Kidney epithelial cell (primary cell): Measurements from ENCODE around the gene LONRF2. TPM values are rescaled to one million over a fixed set of nuclear protein-coding genes. Genes with fewer than 3 reads are reported as not detected.

Experiments
- DNase-seq: peaks from one replicate; pipeline ENCODE4 v3.0.0-alpha.2; 2010; ENCODE audit warnings: low read depth
- H3K27me3 ChIP-seq: 2 replicates; pipeline ENCODE4 v1.6.0; 2011; ENCODE audit warnings: low read length; ENCODE audit not compliant: control insufficient read depth, insufficient read depth
- H3K36me3 ChIP-seq: 2 replicates; pipeline ENCODE4 v1.5.1; 2011; ENCODE audit warnings: low read length; ENCODE audit not compliant: control insufficient read depth, insufficient read depth
- H3K4me3 ChIP-seq: 2 replicates; pipeline ENCODE4 v1.5.1; 2011; ENCODE audit warnings: low read depth, mild to moderate bottlenecking, control low read depth, low read length
- total RNA-seq: library from RNA; depleted of rRNA; stranded (reverse); fragments of >200 nt; gene quantifications from 2 replicates; pipeline ENCODE4 v1.2.3, GENCODE V29; 2015
- TF ChIP-seq, protein P1 (sequence below): IDR thresholded peaks from 2 replicates; pipeline ENCODE4 v1.5.1; 2011; ENCODE audit warnings: mild to moderate bottlenecking, moderate library complexity, low read length, control low read depth, inconsistent platforms; ENCODE audit not compliant: insufficient read depth, poor library complexity, severe bottlenecking

LONRF2 gene
- total RNA-seq, 1 donor from 2014 or later = 3.3 TPM

DNA sequence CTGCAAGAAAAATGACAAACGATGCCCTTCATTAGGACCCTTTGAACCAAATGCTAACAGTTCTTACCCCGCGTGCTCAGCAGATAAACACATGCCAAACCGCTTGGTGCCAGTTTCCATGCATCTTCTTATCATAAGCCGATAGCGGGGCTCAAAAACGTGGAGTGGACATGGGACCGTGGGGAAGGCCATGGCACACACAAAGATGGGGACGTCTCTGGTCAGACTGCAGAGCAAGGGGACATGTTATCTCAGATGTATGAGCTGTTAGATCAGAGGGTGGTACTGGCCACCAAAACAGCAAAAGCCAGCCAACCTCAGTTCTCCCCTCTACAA, 28.2 kb downstream of the LONRF2 start:
- no peak for DNase-seq
- Histone ChIP-seq H3K36me3 (no peaks in the 10 kb centered on the region), H3K27me3 (no peaks in the 10 kb centered on the region), H3K4me3 (no peak overlapping the region)
- TF ChIP-seq, protein P1, sequence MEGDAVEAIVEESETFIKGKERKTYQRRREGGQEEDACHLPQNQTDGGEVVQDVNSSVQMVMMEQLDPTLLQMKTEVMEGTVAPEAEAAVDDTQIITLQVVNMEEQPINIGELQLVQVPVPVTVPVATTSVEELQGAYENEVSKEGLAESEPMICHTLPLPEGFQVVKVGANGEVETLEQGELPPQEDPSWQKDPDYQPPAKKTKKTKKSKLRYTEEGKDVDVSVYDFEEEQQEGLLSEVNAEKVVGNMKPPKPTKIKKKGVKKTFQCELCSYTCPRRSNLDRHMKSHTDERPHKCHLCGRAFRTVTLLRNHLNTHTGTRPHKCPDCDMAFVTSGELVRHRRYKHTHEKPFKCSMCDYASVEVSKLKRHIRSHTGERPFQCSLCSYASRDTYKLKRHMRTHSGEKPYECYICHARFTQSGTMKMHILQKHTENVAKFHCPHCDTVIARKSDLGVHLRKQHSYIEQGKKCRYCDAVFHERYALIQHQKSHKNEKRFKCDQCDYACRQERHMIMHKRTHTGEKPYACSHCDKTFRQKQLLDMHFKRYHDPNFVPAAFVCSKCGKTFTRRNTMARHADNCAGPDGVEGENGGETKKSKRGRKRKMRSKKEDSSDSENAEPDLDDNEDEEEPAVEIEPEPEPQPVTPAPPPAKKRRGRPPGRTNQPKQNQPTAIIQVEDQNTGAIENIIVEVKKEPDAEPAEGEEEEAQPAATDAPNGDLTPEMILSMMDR = no peak

DNA sequence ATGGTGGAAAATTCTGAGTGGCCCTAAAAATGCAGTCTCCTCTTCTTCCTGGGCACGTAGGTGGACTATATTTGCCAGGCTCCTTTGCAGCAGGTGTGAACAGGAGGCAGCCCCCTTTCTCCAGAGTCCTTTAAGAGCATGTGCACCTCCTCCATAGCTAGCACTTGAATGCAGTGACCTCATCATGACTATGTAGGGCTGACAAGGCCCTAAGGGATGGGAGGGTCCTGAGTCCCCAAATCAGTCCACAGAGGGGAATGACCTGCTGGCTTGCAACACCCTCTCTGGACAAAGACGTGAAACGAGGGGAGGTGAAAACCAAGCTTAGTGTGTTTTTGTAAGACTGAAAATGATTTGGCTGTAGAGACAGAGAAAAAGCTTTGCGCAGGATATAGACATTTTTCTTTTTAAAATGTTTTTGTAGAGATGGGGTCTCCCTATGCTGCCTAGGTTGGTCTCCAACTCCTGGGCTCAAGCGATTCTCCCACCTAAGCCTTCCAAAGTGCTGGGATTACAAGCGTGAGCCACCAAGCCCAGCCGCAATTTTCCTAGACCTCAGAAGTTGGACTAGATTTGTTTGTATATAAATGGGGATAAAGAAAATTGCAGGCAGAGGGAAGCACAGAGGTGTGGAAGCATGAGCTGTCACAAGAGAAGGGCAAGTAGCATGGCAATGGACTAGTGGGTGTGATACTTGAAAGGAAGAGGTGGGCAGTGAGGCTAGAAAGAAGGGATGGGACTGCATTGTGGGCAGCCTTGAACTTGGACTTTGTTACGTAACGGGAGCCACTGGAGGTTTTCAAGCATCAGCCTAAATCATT, 28.8 kb downstream of the LONRF2 start:
- Histone ChIP-seq H3K36me3 (no peaks in the 10 kb centered on the region), H3K4me3 (no peak overlapping the region), H3K27me3 (no peaks in the 10 kb centered on the region)
- TF ChIP-seq, protein P1 = no peak
- DNase-seq = no peak

DNA sequence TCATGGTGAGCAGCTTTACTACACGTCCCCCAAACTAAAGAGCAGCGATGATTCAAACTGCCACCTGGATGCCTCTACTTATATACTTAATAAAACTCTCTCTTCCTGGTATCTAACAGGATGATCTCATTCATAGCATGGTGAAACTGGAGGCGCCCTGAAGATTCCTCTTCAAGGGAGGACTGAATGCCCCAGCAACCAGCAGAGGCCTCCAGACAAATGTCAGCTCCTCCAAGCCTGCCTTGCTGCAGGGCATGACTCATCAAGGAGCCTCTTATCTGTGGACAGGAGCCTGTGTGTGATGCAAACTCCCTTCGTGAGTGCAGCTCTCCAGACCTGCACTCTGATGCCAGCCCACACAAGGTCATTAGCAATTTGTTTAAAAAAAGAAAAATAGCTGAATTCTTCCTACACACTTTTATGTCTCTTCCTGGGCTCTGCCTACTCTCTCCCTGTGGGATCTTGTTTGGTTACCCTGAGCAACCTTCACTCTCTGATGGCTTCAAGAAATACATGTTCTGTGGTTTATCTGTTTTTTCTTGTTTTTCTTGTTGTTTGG, 30.2 kb downstream of the LONRF2 start:
- DNase-seq = peak; percentile 96
- no peaks in the 10 kb centered on the region for H3K36me3 ChIP-seq
- TF ChIP-seq, protein P1 = no peak
- no peak overlapping the region for H3K4me3 ChIP-seq
- no peaks in the 10 kb centered on the region for H3K27me3 ChIP-seq

DNA sequence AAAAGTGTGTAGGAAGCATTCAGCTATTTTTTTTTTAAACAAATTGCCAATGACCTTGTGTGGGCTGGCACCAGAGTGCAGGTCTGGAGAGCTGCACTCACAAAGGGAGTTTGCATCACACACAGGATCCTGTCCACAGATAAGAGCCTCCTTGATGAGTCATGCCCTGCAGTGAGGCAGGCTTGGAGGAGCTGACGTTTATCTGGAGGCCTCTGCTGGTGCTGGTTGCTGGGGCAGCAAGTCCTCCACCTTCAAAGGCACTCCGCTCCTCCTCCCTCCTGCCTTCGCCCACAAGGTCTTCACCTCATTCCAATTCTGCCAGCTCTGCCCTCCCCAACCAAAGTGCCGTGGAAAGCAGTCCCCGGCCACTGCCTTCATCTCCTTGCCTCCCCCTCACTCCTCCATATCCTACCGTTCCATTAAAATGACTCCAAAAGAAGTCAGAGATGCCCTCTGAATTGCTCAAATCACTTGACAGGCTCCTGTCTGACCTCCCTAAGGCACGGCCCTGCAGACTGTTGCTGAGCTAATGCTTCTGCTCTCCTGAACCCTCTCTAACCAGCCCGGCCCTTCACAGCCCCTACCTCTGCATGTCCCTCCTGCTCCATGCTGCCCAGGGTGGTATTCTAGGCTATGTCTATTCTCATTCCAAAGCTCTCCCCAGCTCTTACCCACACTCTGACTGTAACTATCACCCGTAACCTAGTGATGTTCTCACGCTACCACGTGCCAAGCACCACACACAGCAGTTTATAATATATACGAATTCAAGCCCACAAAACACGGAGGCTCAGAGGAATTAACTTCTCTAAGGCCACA, 30.9 kb downstream of the LONRF2 start:
- Histone ChIP-seq H3K4me3 (no peak overlapping the region), H3K36me3 (no peaks in the 10 kb centered on the region), H3K27me3 (no peaks in the 10 kb centered on the region)
- DNase-seq = peak; percentile 98
- TF ChIP-seq, protein P1 = no peak

DNA sequence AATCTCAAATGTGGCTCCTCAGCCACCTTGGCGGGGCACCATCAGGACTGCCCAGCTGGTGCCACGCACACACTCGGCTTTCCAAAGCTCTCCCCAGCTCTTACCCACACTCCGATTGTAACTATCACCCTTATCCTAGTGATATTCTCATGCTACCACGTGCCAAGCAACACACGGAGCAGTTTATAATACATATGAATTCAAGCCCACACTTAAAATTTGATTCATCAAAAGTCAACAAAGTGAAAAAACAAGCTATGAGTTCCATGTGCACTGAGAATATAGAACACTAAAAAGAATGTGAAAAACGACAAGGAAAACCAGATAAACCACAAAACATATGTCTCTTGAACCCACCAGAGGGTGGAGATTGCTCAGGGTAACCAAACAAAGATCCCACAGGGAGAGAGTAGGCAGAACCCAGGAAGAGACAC, 31.6 kb downstream of the LONRF2 start:
- Histone ChIP-seq H3K4me3 (no peak overlapping the region), H3K27me3 (no peaks in the 10 kb centered on the region), H3K36me3 (no peaks in the 10 kb centered on the region)
- TF ChIP-seq, protein P1 = no peak
- DNase-seq = no peak
